Activated CD4-positive, alpha-beta T cell treated with anti-CD3 and anti-CD28 coated beads, Interleukin-2, amount 50 U/mL, for 1 hour (primary cell): Measurements from ENCODE around the gene CABLES1.
"Not testable (repeated sequence)": the region's sequence is repeated elsewhere in the genome, so short reads cannot be mapped to it uniquely, and the experiment has no call there.

ENCODE experiments used
- DNase-seq: peaks from one replicate; pipeline ENCODE4 v3.0.0-alpha.2; 2020

The CABLES1 gene

DNA sequence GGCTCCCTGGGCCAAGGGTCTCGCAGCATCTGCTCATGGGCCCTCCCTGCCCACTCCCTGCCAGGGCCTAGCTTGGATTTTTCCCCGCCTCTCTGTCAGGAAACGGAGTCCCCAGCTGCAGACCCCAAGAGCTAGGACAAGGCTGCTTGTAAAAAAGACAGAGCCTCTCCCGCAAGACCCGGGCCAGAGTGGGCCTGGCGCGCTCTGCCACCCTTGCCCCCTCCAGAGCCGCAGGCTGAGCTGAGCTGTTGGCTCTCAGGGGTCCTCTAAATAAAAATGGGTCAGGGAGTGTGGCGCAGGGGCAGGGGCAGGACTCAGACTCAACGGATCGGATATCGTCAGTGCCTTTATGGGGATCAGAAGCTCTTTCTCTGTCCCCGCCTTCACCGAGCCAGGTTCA lies 112.6 kb downstream of the CABLES1 start:
- no peak for DNase-seq

DNA sequence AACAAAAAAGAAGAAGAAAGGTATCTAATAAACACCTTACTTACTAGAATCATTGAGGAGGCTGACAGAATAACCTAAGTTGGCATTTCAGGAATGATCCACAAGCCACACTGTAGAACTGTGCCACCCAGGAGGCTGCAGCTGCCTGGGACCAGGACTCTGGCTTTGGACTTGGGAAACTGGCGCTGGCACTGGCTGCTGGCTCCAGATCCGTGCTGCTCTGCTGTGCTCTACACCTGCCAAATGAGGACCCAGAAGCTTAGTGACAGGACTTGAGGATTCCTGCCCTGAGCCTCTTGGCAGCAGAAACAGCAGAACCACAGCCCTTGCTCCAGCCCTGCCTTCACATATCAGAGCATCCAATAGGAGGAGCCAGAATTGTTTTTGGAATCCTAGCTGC lies 113.5 kb downstream of the CABLES1 start:
- no peak for DNase-seq

DNA sequence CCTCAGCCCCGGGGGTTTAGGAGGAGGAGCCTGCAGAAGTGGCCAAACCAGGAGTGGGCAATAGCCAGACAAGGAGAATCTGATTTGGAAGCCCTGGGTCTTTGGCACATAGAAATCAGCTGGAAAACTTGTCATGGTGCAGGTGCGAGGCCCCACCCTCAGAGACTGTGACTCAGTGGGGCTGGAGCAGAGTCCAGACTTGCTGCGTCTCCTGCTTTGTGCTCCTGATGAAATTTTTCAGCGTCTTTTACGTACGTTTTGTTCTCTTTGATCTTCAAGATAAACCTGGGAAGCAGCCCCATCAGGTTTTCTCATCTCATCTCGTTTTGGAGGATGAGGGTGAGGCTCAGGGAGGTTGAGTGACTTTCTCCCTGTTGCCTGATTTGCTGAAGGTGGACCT lies 114.1 kb downstream of the CABLES1 start:
- DNase-seq = no peak

DNA sequence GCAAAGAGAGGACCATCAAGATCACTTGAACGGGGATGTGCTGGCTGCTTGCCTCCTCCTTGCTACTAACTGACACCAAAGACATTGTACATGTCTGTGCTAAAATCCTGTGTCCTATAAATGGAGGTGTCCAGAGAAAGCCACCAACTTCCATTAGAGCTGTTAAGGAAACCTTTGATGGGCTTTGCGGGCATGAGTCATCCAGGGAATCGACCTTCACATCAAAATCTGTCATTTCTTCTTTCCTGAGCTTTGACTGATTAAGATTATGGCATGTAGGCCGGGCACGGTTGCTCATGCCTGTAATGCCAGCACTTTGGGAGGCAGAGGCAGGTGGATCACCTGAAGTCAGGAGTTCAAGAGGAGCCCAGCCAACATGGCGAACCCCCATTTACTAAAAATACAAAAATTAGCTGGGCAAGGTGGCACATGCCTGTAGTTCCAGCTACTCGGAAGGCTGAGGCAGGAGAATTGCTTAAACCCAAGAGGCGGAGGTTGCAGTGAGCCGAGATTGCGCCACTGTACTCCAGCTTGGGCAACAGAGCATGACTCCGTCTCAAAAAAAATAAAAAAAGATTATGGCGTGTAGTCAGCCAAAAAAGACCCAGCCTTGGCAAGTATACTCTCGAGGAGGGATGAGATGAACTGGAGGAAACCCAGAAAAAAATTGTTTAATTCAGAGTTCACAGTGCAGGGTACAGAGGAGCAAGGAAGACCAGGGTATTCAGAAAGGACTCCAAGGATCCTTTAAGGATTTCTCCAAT lies 115.8 kb downstream of the CABLES1 start:
- no peak for DNase-seq

DNA sequence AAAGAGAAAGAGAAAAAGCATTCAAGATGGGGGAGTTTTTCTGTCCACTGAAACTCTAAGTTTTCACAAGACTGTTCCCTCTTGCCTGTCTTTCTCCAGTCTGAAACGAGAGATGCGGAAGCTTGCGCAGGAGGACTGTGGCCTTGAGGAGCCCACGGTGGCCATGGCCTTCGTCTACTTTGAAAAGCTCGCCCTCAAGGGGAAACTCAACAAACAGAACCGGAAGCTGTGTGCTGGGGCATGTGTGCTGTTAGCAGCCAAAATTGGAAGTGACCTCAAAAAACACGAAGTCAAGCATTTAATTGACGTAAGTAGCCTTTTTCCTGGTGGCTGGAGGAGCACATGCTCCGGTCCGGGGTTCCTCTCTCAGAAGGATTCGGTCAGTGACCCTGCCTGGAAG lies 118.3 kb downstream of the CABLES1 start:
- no peak for DNase-seq

DNA sequence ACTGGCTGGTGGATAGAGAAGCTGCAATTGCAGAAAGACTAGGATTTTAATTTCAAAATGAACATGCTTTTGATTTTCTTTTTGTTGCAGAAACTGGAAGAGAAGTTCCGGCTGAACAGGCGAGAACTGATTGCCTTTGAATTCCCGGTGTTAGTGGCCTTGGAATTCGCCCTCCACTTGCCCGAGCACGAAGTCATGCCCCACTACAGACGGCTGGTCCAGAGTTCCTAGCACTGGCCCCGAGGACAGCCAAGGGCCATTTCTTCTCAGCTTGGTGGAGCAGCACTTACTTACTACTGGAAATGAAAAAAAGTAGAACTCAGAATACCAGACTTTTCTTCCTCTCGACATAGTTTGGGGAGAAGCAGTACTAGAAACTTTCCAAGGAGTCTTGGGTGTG lies 121.9 kb downstream of the CABLES1 start:
- no peak for DNase-seq

DNA sequence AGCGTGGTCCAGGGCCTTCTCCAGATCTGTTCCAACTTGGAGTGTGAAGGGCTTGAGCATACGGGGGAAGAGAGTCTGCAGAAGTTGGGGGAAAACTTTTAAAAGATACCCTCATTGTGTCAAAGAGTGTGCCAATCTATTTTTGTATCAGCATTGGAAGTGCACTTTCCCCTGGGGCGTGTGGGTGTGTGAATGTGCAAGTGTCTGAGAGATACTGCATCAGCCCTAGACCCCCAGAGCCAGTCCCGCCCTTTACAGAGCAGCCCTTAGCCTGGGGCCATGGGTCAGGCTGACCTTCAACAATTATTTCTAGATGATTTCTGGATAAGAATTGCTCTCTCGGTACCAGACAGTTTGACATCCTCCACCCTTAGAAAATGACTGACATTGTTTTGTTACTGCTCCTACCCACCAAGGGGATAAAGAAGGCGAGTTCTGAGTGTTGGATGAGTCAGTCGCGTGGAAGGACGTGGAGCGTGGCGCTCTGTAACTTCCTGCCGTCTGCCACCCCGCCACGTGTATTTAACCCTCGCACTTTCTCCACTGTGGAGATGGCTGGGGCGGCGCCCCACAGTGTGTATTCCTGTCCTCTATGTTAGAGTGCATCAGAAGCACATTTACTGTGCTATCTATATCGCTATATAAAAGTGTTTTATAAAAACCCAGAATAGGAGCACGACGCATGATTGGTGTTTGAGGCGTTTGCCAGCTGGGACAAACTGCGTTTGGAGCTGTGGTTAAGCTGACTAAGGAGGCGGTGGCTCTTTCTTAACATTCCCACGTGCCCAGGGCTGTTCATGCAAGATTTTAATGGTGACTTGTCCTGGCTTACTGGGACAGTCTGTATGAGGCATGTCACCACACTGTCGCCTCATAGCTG lies 122.6 kb downstream of the CABLES1 start:
- DNase-seq = no peak

DNA sequence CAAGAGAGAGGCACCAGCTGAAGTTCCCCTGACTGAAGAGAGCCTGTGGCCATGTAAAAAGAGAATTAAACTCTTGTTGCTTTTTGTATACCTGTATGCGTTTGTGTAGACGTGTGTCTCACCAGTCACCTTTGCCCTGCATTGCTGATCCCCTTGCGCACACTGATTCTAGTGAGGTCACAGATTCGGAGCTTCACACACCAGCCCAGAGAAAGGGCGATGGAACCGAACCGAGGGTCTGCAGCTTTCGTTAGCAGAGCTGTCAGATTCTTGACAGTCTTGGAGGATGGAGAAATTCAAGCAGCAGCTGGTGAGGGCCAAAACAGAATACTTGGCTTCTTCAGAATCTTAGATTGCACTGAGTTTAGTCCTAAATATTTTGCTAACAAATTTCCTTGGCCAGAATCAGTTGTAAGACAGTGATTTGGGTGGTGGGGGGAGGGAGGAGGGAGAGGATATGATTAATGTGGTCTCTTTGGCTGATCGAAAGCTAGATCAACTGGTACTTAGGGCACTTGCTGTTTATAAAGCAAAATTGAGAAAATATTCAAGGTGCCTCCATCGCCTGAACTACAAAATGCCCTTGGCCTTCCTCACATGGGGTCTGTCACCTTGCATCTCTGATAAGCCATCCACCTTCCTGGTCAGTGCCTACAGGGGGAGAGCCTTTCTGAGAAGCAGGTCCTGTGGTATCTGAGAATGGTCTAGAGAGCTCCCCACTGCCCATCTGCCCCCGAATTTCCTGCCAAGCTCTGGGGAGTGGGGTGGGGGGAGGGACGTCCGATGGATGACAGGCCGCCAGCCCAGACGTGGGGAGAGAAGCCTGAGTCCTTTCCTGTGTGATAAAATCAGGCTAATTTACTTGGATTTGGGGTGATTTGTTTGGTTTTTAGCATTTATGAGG lies 123.5 kb downstream of the CABLES1 start:
- no peak for DNase-seq

DNA sequence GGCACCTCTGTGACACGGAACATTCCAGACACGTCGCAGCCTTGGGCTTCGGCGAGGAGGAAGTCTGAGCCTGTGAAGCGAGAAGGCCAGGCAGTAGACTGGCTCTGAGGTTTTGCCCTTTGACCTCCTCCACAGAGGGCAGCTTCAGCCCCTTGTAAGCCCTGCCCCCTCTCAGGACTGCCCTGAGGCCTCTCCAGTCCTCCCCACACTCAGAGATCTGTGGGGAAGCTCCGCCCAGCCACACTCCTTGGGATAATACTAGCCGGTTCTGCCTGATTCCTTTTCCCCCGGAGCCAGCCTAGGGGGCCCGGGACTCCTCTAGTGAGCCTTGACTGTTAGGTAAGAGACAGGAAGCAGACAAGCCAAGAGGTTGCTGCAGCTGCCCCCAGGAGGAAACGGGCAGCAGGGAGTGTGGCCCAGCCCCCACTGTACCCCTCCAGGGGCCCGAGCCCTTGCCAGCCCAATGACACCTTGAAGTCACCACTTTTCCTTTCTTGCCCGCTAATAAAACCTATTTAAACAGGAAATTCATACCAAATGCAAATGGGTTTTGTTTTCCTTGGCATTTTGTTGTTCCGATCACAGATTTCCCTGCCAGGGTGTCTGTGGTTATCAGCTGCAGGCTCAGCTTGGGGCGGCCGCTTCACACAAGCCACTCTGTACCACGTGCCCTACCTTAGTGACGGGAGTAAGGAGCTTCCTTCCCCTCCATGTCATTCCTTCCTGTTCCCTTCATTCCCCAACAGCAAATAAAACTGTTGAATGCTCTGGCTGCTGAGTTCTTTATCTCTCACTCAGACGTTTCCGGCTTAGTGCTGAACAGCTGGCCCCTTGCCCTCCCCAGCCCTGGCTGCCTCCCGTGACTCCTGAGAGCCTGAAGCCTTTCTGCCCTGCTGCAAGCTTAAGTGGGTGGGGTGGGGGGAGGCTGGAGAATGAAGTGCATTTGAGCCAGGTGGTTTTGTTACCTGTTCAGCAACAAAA lies 124.7 kb downstream of the CABLES1 start:
- DNase-seq = no peak

DNA sequence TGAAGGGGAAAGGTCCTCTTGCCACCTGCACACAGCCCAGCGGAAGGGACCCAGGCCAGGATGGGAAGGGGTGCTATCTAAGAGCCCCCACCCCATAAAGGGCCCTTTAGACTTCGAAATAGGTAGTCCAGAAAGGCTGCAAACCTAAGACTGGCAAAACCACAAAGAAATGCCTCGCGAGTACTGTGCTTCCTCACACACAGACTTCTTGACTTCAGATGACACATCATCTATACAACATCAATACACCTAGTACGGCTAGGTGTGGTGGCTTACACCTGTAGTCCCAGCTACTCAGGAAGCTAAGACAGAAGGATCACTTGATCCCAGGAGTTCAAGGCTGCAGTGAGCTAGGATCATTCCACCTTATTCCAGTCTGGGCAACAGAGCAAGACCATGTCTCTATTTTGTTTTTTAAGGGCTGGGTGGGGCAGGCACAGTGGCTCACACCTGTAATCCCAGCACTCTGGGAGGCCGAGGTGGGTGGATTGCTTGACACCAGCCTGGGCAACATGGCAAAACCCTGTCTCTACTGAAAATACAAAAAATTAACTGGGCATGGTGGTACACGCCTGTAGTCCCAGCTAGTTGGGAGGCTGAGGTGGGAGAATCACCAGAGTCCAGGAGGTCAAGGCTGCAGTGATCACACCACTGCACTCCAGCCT lies 125.8 kb downstream of the CABLES1 start:
- DNase-seq = no peak

DNA sequence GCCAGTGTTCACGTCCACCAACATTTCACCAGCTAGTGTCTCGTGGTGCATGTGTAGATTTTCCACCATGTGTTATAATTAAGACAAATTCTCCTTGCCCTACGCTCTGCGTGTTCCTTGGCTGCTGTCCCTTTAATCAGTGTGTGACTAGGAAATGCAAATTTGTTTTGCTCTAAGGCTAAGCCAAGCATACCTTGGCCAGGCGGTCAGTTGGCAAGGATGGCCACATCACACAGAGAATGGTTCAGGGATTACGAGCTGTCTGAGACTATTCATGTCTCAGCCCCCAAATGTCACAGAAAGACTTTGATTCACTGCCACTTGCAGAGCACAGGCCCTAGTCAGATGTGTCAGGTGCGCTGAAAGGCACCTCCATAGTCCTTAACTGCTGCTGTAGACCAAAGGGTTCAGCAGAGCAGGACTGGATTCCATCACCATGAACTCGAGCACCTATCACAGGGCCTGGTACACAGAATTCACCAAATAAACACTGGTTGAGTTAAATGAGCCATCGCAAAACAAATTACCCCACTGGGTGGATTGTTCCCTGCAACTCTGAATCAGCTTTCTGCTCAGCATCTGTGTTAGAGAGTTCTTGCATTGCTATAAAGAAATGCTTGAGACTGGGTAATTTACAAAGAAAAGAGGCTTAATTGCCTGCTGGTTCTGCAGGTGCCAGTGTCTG lies 128.4 kb downstream of the CABLES1 start:
- DNase-seq = no peak

DNA sequence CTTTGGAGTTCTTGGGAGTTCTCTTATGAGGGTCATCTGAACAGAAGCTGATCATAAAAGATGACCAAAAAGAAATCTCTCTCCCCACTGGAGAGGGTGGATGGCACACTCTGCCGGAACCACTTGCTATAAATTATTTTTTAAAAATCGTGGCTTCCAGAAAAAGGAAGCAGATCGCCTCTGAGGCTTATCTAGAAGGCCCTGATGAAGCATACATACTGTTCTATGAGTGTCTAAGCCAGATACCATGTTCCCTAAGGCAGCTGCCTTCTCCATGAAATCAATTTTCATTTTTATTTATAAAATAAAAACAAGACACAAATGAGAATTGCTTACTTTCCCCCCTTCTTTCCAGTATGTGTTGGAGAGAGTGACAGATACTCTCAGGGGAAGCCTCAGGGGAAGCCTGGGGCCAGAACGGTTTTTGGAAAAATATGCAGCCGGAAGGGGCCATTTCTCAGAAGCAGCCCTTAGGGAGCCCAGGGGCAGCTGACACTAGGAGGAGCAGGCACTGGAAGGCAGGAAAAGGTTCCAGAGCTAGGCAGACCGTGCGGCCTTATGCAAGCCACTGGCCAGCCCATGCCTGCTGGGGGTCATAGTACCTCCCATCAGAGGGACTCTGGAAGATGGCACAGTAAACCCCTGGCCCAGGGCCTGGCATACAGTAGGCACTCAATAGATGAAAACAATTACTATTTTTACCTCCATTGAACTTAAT lies 130.6 kb downstream of the CABLES1 start:
- DNase-seq = no peak

DNA sequence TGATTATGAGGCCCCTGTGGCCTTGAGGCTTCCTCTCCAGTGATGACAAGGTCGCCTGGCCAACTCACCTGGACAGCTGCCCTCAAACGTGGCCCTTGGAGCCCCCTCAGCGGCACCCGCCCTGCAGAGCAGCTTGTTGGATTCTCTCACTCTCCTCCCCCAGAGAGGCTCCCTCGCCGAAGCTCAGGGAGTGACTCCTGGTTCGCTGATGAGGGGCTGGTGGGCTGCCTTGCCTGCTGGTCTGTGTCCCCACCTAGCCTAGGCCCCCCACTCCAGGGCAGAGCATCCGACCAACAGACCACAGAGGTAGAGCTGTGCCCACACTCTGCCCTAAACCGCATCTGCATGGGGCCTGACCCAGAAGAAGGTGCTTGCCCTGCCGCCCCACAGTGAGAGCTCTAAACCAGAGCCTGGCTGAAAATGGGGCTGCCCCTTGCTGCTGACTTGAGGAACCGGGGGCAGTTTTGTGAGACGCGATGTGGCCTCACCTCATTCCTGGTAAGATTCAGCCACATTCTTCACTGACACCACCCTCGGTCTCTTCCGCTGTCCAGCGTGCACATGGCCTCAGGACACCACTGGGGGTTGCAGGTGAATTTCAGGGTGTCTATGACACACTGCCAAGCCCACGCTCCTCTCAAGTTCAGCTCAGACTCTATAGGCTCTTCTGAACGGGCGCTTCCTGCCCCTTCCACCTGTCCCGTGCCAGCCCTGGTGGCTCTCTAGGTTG lies 131.6 kb downstream of the CABLES1 start:
- no peak for DNase-seq

DNA sequence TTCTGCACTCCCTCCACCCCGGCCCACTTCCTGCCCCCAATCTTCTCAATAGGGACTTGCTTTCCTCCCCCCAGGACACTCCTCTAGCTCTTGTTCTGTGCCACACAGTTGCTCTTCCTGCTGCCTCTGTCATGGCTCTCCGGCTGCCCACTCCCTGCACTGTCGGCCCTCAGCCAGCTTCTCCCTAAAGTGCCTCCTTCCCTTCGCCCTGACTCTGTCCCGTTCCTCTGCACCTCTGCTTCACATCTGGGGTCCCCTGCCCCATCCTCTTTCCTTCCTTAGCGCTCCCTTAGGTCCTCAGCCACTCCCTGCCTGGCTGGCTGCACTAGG lies 132.1 kb downstream of the CABLES1 start:
- no peak for DNase-seq

DNA sequence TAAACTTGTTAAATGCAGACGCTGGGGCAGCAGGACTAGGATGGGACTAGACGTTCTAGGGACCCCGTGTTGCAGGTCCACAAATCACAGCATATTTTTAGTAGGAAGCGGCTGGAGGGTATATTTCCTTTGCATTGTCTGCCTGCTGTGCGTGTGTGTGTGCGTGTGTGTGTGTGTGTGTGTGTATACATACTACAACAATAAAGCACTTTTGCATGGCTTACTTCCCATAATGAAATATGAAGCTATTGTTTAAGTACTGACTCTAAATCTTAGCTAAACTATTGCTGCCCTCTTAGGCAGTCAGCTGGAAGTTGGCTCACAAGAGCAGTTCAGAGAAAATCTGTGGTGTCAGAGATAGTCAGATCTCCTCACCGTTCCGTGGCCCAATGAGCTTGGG lies 133.4 kb downstream of the CABLES1 start:
- DNase-seq = no peak

DNA sequence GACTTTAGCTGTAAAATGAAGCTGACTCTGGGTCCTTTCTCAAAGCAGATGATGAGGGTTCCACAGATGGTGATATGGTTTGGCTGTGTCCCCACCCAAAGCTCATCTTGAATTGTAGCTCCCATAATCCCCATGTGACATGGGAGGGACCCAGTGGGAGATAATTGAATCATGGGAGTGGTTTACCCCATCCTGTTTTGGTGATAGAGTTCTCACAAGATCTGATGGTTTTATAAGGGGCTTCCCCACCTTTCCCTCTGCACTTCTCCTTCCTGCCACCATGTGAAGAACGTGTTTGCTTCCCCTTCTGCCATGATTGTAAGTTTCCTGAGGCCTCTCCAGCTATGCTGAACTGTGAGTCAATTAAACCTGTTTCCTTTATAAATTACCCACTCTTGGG lies 133.8 kb downstream of the CABLES1 start:
- DNase-seq = not testable (repeated sequence)

DNA sequence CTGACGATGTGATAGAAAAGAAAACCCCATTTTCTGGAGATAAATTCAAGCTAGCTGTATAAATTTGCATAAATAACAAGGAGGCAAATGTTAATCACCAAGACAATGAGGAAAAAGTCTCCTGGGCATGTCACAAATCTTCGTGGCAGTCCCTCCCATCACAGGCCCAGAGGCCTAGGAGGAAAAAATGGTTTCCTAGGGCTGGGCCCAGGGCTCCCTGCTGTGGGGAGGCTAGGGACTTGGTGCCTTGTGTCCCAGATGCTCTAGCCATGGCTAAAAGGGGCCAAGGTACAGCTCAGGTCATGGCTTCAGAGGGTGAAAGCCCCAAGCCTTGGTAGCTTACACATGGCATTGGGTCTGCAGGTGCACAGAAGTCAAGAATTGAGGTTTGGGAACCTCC lies 134.6 kb downstream of the CABLES1 start:
- no peak for DNase-seq

DNA sequence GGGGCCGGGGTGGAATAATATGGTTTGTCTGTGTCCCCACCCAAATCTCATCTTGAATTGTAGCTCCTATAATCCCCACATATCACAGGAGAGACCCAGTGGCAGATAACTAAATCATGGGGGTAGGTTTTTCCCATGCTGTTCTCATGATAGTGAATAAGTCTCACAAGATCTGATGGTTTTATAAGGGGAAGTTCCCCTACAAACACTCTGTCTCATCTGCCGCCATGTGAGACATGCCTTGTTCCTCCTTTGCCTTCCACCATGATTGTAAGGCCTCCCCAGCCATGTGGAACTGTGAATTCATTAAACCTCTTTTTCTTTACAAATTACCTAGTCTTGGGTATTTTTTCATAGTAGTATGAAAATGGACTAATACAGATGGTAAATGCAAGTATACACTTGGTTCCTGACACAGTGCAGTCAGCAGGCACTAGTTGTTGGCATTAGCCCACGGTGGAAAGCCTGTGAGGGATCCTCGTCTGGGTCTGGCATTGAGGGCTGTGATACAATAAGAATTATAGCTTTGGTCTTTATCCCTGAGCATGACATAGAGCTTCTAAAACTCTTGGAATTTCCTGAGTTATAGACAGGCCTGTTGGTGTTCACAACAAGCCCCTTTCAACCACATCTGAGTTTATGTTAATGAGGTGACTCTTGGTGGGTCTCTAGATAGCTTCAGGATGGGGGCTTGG lies 135.8 kb downstream of the CABLES1 start:
- no peak for DNase-seq
